ENCODE data around the gene RLN3.

GRCh38 chr19:14053032-14053431, 25.1 kb downstream of the RLN3 start:
- TF ChIP-seq CTCF (conservative IDR thresholded peaks at IDR 0.05) (no peak), ZFX (IDR thresholded peaks at IDR 0.05) (no peak)

All from C4-2B (cell line).